GM06990 (cell line): ENCODE measurements around the gene AIP.

Experiments used
- DNase-seq: peaks from one replicate; pipeline ENCODE4 v3.0.0-alpha.2; 2011; ENCODE audit not compliant: insufficient read length; ENCODE audit errors: extremely low read depth
- H3K27me3 ChIP-seq: replicated peaks from 2 replicates; pipeline ENCODE4 v1.6.0; 2011; ENCODE audit warnings: low read length; ENCODE audit not compliant: control insufficient read depth, insufficient read depth
- H3K36me3 ChIP-seq: 2 replicates; pipeline ENCODE4 v1.5.1; 2011; ENCODE audit warnings: low read length; ENCODE audit not compliant: control insufficient read depth, insufficient read depth
- H3K4me3 ChIP-seq: replicated peaks from 2 replicates; pipeline ENCODE4 v1.5.1; 2011; ENCODE audit warnings: low read depth, mild to moderate bottlenecking, control low read depth, low read length
- CTCF ChIP-seq: IDR thresholded peaks from 2 replicates; pipeline ENCODE4 v1.5.1; 2011; ENCODE audit warnings: low read length, control low read depth, mild to moderate bottlenecking, inconsistent platforms; ENCODE audit not compliant: insufficient read depth, poor library complexity, severe bottlenecking

AIP gene

GRCh38 chr11:67494371-67495233 is 11.8 kb downstream of the AIP start:
- no peak for DNase-seq
- Histone ChIP-seq H3K4me3 (no peak overlapping the region), H3K27me3 (no peaks in the 10 kb centered on the region), H3K36me3 (peaks cover 64% of the 10 kb centered on the region)
- TF ChIP-seq CTCF = no peak

- H3K4me3 ChIP-seq = no peak overlapping the region
- peaks cover 65% of the 10 kb centered on the region for H3K36me3 ChIP-seq
- H3K27me3 ChIP-seq = no peaks in the 10 kb centered on the region
- DNase-seq = no peak
- no peak for TF ChIP-seq CTCF
Measured at GRCh38 chr11:67495234-67496005, 12.6 kb downstream of the AIP start.

- no peaks in the 10 kb centered on the region for H3K27me3 ChIP-seq
- DNase-seq = no peak
- no peak for TF ChIP-seq CTCF
- H3K36me3 ChIP-seq = peaks cover 64% of the 10 kb centered on the region
- H3K4me3 ChIP-seq = no peak overlapping the region
Measured at GRCh38 chr11:67496113-67496512, 13.3 kb downstream of the AIP start.

GRCh38 chr11:67497656-67498291 is 14.9 kb downstream of the AIP start:
- TF ChIP-seq CTCF = no peak
- Histone ChIP-seq H3K4me3 (no peak overlapping the region), H3K27me3 (no peaks in the 10 kb centered on the region), H3K36me3 (peaks cover 61% of the 10 kb centered on the region)
- no peak for DNase-seq

GRCh38 chr11:67498544-67498972 is 15.7 kb downstream of the AIP start:
- Histone ChIP-seq H3K27me3 (no peaks in the 10 kb centered on the region), H3K4me3 (no peak overlapping the region), H3K36me3 (peaks cover 60% of the 10 kb centered on the region)
- TF ChIP-seq CTCF = no peak
- no peak for DNase-seq
